C4-2B (cell line): ENCODE results near the gene RIPOR2.

Experiments
- ZFX ChIP-seq: fragments of 450-650 bp; IDR thresholded peaks from 2 replicates; pipeline ENCODE4 v1.6.1; 2017
- TF ChIP-seq, protein P1 (sequence below): fragments of 450-650 bp; conservative IDR thresholded peaks from 2 replicates; pipeline ENCODE4 v1.5.1; 2017; ENCODE audit warnings: mild to moderate bottlenecking

- TF ChIP-seq, protein P1, sequence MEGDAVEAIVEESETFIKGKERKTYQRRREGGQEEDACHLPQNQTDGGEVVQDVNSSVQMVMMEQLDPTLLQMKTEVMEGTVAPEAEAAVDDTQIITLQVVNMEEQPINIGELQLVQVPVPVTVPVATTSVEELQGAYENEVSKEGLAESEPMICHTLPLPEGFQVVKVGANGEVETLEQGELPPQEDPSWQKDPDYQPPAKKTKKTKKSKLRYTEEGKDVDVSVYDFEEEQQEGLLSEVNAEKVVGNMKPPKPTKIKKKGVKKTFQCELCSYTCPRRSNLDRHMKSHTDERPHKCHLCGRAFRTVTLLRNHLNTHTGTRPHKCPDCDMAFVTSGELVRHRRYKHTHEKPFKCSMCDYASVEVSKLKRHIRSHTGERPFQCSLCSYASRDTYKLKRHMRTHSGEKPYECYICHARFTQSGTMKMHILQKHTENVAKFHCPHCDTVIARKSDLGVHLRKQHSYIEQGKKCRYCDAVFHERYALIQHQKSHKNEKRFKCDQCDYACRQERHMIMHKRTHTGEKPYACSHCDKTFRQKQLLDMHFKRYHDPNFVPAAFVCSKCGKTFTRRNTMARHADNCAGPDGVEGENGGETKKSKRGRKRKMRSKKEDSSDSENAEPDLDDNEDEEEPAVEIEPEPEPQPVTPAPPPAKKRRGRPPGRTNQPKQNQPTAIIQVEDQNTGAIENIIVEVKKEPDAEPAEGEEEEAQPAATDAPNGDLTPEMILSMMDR = no peak
- TF ChIP-seq ZFX = no peak
Observed at GRCh38 chr6:24911796-24912382, 23.9 kb downstream of the RIPOR2 start.
